Hepatocyte (in vitro differentiated cells): ENCODE measurements around the gene TM2D3.

Experiments
- CTCF ChIP-seq: fragments of 200-600 bp; sonication (generic); IDR thresholded peaks from 2 replicates; pipeline ENCODE4 v1.5.1; 2016; ENCODE audit warnings: antibody characterized with exemption, mild to moderate bottlenecking; ENCODE audit not compliant: poor library complexity
- EZH2 ChIP-seq: fragments of 200-600 bp; sonication (generic); IDR thresholded peaks from 2 replicates; pipeline ENCODE4 v1.6.1; 2016; ENCODE audit warnings: antibody characterized with exemption, mild to moderate bottlenecking, borderline replicate concordance
- EZH2phosphoT487 ChIP-seq: fragments of 200-600 bp; sonication (generic); IDR thresholded peaks from one replicate; pipeline ENCODE4 v1.6.1; 2018; ENCODE audit warnings: antibody characterized with exemption, mild to moderate bottlenecking, low read depth, moderate library complexity; ENCODE audit not compliant: unreplicated experiment, severe bottlenecking

DNA sequence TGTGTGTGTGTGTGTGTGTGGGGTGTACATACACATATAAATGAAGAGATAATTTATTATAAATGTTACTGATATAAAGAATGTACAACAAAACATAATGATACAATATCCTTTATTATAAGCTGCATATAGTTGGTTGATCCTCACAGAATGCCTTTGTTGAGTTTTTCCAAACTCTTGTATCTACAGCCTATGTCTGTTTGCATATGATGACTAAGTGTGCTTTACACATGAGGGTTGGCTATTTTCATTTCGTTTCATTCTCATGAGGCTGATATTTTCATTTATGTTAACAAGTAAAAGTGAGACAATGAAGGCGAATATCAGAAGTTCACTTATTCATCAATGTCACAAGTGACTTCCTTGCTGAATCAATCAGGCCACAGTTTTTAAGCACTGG is 45.1 kb downstream of the TM2D3 start:
- TF ChIP-seq CTCF = no peak
- TF ChIP-seq EZH2phosphoT487 = no peak
- TF ChIP-seq EZH2 = no peak
